NCI-H2227 (cell line): ENCODE results near the gene BMP8B.

Experiments
- DNase-seq: peaks from one replicate; lab custom pipeline; 2025; ENCODE audit not compliant: unreplicated experiment; lab: John Stamatoyannopoulos, UW

Gene BMP8B

GRCh38 chr1:39727932-39728317, 60.7 kb downstream of the BMP8B start:
- DNase-seq: no peak

- no peak for DNase-seq
Observed at GRCh38 chr1:39727221-39727931, 61.3 kb downstream of the BMP8B start.

GRCh38 chr1:39726600-39726999, 62.1 kb downstream of the BMP8B start:
- no peak for DNase-seq

GRCh38 chr1:39722495-39722894, 66.2 kb downstream of the BMP8B start:
- no peak for DNase-seq

GRCh38 chr1:39721664-39722063, 67.0 kb downstream of the BMP8B start:
- no peak for DNase-seq

- DNase-seq: peak; percentile 91
Observed at GRCh38 chr1:39720094-39720999, 68.3 kb downstream of the BMP8B start.

GRCh38 chr1:39717809-39718208, 70.9 kb downstream of the BMP8B start:
- no peak for DNase-seq

- no peak for DNase-seq
Observed at GRCh38 chr1:39713557-39713956, 75.1 kb downstream of the BMP8B start.

- DNase-seq: no peak
Observed at GRCh38 chr1:39711966-39712340, 76.7 kb downstream of the BMP8B start.

GRCh38 chr1:39711104-39711965, 77.3 kb downstream of the BMP8B start:
- DNase-seq: no peak

GRCh38 chr1:39707506-39707905, 81.2 kb downstream of the BMP8B start:
- no peak for DNase-seq
